ENCODE data around the gene SLC6A2. TPM values are rescaled to one million over a fixed set of nuclear protein-coding genes. Genes with fewer than 3 reads are reported as not detected.

SLC6A2 gene
- total RNA-seq, 1 donor from 2014 or later: not detected

DNA sequence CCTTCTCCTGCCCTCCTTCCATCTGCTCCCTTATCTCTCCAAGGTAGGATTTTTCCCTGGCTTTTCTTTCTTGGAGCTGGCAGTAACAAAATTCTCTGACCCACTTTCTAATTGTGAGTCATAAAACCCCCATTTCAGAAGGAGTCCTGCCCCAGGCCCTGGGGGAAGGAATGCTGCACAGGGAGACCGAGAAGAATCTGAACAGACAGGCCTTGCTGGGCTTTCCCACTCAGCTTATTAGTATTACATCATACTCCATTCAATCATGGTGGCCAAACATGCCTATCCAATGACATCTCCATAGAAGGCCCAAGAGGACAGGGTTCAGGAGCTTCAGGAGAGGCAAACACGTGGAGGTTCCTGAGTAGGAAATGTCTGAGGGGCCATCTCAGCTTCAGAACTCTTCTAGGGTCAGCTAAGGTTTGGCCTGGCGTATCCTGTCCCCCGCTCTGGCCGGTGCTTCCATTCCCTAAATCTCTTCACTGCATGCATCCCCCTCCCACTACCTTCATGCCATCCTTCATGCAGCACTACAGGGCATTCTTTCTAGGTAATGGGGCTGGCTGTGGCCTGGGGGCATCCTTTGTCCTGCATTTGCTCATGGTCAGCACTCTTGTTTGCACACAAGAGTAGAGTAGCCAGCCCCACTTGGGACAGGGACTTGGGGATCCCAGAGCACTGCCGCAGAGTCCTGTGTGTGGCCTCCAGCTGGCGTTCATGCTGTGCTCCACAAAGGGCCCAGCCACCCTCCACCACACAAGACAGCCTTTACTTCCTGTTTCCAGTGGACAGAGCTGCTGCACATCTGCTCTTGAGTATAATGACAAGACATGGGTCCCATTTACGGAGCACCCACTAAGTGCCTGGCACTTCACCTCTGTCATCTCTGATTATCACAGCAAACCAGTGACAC, 8.2 kb downstream of the SLC6A2 start:
- no peak overlapping the region for H3K27ac Mint-ChIP-seq (ENCODE audit: unreplicated experiment)

DNA sequence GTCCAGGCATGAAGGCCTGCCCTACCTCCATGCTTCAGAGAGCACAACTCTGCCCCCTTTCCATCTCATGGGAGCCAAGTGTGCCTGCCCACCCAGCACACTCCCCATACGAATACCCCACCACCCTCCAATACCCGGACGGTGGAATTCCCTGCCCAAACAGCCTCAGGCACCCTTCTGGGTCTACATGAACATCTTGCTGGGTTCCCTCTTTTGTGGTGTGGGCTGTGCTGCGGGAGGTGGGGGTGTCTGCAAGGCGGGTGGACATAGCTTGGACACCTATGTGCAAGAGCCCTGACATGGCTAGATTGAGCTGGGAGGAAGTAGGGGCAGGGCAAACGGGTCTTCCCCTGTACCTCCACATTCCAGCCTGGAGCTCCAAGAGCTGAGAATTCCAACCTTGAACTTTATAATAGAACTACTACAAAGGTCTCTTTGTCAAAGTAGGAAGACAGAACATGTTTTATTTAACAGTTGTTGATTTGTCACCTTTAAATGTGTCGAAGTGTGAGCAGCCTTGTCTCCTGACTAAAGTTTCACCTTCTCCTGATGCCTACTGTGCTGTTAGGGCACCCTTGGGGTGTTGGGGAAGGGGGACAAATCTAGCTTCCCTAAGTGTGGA, 9.1 kb downstream of the SLC6A2 start:
- H3K9me3 Mint-ChIP-seq (ENCODE audit: unreplicated experiment): peaks cover 3% of the 10 kb centered on the region
- H3K4me1 Mint-ChIP-seq (ENCODE audit: low read depth, unreplicated experiment): no peaks in the 10 kb centered on the region
- TF ChIP-seq, protein P1, sequence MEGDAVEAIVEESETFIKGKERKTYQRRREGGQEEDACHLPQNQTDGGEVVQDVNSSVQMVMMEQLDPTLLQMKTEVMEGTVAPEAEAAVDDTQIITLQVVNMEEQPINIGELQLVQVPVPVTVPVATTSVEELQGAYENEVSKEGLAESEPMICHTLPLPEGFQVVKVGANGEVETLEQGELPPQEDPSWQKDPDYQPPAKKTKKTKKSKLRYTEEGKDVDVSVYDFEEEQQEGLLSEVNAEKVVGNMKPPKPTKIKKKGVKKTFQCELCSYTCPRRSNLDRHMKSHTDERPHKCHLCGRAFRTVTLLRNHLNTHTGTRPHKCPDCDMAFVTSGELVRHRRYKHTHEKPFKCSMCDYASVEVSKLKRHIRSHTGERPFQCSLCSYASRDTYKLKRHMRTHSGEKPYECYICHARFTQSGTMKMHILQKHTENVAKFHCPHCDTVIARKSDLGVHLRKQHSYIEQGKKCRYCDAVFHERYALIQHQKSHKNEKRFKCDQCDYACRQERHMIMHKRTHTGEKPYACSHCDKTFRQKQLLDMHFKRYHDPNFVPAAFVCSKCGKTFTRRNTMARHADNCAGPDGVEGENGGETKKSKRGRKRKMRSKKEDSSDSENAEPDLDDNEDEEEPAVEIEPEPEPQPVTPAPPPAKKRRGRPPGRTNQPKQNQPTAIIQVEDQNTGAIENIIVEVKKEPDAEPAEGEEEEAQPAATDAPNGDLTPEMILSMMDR (IDR thresholded peaks at IDR 0.05; ENCODE audit: partially characterized antibody, unreplicated experiment): no peak
- H3K4me3 Mint-ChIP-seq (ENCODE audit: unreplicated experiment): no peak overlapping the region
- no peak for DNase-seq
- H3K27me3 Mint-ChIP-seq (ENCODE audit: unreplicated experiment): peaks cover 3% of the 10 kb centered on the region
- no peak overlapping the region for H3K27ac Mint-ChIP-seq (ENCODE audit: unreplicated experiment)
- peaks cover 5% of the 10 kb centered on the region for H3K36me3 Mint-ChIP-seq (ENCODE audit: unreplicated experiment)

More for the DNA sequence above, 8.2 kb downstream of the SLC6A2 start:
- peaks cover 6% of the 10 kb centered on the region for H3K27me3 Mint-ChIP-seq (ENCODE audit: unreplicated experiment)
- peaks cover 3% of the 10 kb centered on the region for H3K9me3 Mint-ChIP-seq (ENCODE audit: unreplicated experiment)
- DNase-seq: no peak
- TF ChIP-seq, protein P1 (IDR thresholded peaks at IDR 0.05; ENCODE audit: partially characterized antibody, unreplicated experiment): no peak
- no peak overlapping the region for H3K4me3 Mint-ChIP-seq (ENCODE audit: unreplicated experiment)
- peaks cover 5% of the 10 kb centered on the region for H3K36me3 Mint-ChIP-seq (ENCODE audit: unreplicated experiment)
- H3K4me1 Mint-ChIP-seq (ENCODE audit: low read depth, unreplicated experiment): no peaks in the 10 kb centered on the region

DNA sequence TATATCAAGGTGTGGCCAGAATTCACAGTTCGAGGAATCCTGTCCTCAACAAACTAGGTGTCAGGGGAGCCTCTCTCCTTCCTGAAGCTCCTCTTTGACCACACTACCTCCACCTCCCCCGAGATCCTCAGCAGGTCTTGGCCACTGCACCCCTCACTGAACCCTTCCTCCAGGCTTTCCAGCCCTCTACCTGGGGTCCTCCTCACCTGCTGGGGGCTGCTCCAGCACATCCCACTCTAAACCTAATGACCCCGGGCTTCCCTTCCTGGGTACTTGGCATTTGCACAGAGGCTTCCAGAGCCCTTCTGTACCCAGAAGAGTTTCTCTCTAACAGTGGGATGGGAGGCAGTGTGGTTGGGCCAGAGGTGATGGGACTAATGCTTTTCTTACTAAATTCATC, 9.7 kb downstream of the SLC6A2 start:
- Mint-ChIP-seq H3K27me3 (ENCODE audit: unreplicated experiment) (peaks cover 2% of the 10 kb centered on the region), H3K4me1 (ENCODE audit: low read depth, unreplicated experiment) (no peaks in the 10 kb centered on the region), H3K36me3 (ENCODE audit: unreplicated experiment) (peaks cover 5% of the 10 kb centered on the region), H3K27ac (ENCODE audit: unreplicated experiment) (no peak overlapping the region), H3K9me3 (ENCODE audit: unreplicated experiment) (peaks cover 3% of the 10 kb centered on the region), H3K4me3 (ENCODE audit: unreplicated experiment) (no peak overlapping the region)
- TF ChIP-seq, protein P1 (IDR thresholded peaks at IDR 0.05; ENCODE audit: partially characterized antibody, unreplicated experiment): no peak
- no peak for DNase-seq

DNA sequence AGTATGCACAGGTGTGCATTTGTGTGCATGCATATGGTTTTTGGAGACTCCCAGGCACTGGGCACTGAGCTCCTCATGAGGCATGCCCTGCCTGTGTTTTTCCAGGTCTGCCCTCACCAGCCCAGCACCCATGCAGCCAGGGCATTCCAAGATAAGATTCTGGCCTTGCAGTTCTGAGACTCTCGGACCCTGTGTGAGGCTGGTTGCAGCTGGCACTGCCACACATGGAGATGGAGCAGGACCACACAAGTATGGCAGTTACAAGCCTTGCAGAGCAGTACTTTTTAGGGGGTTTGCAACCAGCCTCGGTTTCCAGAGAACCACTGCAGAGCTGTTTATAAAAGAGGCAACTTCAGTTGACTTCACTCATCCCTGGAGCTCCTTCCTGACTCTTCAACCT, 10.2 kb downstream of the SLC6A2 start:
- TF ChIP-seq, protein P1 (IDR thresholded peaks at IDR 0.05; ENCODE audit: partially characterized antibody, unreplicated experiment): no peak
- Mint-ChIP-seq H3K36me3 (ENCODE audit: unreplicated experiment) (peaks cover 5% of the 10 kb centered on the region), H3K9me3 (ENCODE audit: unreplicated experiment) (peaks cover 3% of the 10 kb centered on the region), H3K27ac (ENCODE audit: unreplicated experiment) (no peak overlapping the region), H3K4me3 (ENCODE audit: unreplicated experiment) (no peak overlapping the region), H3K27me3 (ENCODE audit: unreplicated experiment) (peaks cover 3% of the 10 kb centered on the region), H3K4me1 (ENCODE audit: low read depth, unreplicated experiment) (no peaks in the 10 kb centered on the region)
- no peak for DNase-seq

DNA sequence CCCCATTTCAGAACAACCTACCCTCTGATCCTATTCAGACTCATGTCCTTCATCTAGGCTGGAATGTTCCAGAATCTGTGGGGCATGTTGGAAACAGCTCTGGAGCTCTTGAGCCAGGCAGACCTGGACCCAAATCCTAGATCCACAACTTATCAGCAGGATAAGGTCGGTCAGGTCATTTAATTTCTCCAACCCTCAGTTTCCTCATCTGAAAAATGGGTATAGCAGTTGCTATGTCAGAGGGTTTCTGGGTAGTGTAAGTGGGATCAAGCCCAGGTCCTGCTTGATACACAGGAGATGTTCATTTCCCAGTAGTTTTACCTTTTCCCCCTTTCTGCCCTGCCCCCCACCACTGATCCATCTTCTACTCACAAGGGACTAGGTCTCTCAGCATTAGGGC, 12.0 kb downstream of the SLC6A2 start:
- Mint-ChIP-seq H3K27me3 (ENCODE audit: unreplicated experiment) (peaks cover 4% of the 10 kb centered on the region), H3K4me3 (ENCODE audit: unreplicated experiment) (no peak overlapping the region), H3K36me3 (ENCODE audit: unreplicated experiment) (peaks cover 5% of the 10 kb centered on the region), H3K9me3 (ENCODE audit: unreplicated experiment) (peaks cover 4% of the 10 kb centered on the region), H3K27ac (ENCODE audit: unreplicated experiment) (no peak overlapping the region), H3K4me1 (ENCODE audit: low read depth, unreplicated experiment) (peaks cover 2% of the 10 kb centered on the region)
- TF ChIP-seq, protein P1 (IDR thresholded peaks at IDR 0.05; ENCODE audit: partially characterized antibody, unreplicated experiment): no peak
- DNase-seq: no peak
